GM18526 (cell line): ENCODE data around the gene PRLH.

Experiments used
- POLR2A ChIP-seq: IDR thresholded peaks from 3 replicates; pipeline ENCODE4 v1.6.1; 2011; ENCODE audit not compliant: insufficient read length; ENCODE audit errors: extremely low read depth

The PRLH gene

DNA sequence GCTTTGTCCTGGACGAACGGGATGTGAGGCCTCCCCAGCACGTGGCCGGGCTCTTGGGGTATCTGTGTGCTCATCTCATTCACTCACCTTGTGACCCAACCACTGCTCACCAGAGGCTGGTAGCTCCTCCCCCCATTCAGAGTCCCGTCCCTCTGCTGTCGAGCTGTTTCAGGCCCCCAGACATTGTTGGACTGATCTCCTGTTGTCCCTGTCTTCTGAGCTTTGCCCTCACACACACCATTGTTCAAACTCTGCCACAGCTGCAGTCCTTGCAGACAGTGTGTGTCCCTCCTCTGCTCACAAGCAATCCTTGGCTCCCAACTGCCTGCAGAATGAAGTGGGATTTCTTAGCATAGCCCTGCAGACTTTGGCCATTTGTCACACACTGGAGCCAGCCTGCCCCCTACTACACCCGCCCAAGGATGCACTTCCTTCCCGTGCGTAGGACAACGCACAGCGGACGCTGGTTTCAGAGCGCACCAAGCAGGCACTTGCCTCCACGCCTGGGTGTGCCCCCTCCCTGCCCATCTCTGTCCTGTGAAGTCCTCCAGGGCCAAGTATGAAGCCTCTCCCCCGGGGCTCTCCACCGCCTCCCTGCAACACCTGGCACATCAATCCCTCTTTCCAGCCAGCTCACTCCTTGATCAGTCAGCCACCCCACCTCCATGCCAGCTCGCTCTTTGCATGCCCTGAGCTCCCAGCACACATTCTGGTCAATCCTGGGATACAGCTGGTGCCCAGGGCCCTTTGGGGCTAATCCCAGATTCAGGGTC lies 16.5 kb upstream of the PRLH start:
- TF ChIP-seq POLR2A, result no peak

GRCh38 chr2:237551071-237551574 lies 15.3 kb upstream of the PRLH start:
- no peak for TF ChIP-seq POLR2A

DNA sequence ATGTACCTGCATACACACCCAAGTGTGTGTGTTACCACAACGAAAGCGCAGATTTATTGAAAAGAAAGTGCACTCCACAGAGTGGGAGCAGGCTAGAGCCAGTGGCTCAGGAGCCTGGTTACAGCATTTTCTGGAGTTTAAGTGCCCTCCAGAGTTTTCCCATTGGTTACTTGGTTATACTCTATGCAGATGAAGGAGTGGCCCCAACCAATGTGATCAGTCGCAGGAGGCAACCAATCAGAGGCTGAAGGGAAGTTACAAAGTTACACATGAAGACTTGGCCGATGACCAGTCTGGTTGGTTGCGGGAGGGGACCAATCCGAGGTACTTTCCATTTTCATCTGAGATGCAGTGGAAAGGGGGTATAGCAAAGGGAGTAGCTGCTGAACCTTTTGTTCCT lies 13.5 kb upstream of the PRLH start:
- TF ChIP-seq POLR2A, result no peak

- no peak for TF ChIP-seq POLR2A
These were observed 12.4 kb upstream of the PRLH start for GRCh38 chr2:237553948-237554347.

- no peak for TF ChIP-seq POLR2A
These were observed 10.8 kb upstream of the PRLH start for GRCh38 chr2:237555560-237555959.

- TF ChIP-seq POLR2A, result no peak
These were observed 9.4 kb upstream of the PRLH start for GRCh38 chr2:237556773-237557632.

- TF ChIP-seq POLR2A, result no peak
These were observed 8.8 kb upstream of the PRLH start for GRCh38 chr2:237557633-237558015.

- TF ChIP-seq POLR2A, result no peak
These were observed 7.3 kb upstream of the PRLH start for GRCh38 chr2:237558961-237559641.

- TF ChIP-seq POLR2A, result no peak
These were observed 5.2 kb upstream of the PRLH start for GRCh38 chr2:237561221-237561620.

DNA sequence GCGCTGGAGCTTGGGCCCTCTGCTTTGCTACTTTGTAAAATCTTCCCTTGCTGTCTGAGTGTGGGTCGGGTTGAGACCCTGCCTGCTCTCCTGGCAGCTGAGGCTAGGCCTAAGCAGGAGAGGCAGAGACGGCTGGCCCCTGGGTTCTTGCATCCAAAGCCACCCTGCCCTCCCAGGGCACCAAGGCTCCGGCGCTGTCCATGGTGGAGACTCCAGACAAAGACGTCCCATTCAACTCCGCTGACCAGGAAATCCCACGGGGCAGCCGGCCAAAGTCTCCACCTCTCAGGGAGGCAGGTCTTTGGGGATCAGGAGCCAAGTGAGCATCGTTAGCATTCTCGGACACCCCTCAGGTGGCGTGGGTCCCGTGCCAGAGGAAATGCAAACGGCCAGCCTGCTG lies 2.6 kb upstream of the PRLH start:
- no peak for TF ChIP-seq POLR2A

GRCh38 chr2:237564526-237565131 lies 1.7 kb upstream of the PRLH start:
- no peak for TF ChIP-seq POLR2A

- TF ChIP-seq POLR2A, result no peak
These were observed 400 bp upstream of the PRLH start for GRCh38 chr2:237565974-237566373.

DNA sequence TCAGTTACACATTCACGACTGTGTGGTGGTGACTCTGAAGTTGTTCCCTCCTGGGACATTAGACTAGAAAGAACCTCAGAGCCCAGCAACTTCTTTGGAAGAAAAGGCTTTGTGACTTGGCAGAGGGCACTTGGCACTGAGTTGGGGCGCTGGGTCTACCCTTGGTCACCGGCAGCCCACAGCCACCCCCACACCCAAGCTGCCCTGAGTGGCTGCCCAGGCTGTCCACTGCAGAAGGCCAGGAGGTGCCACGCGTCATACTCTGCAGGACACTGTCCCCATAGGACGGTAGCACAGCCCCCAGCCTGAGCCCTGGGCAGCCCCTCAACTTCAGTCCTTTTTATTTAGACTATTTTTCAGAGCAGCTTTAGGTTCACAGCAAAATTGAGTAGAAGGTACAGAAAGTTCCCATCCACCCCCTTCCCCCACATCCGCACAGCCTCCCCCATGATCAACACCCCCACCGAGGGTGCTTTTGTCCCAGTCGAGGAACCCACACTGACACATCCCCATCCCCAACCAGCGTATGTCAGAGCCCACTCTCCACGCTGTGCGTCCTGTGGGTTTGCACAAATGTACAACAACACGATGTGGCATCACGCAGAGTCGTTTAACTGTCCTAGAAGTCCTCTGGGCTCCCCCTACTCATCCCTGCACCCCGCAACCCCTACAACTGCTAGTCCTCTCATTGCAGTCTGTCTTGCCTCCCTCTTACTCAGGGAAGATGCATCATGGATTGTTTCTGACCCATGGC lies 1.1 kb downstream of the PRLH start:
- no peak for TF ChIP-seq POLR2A

DNA sequence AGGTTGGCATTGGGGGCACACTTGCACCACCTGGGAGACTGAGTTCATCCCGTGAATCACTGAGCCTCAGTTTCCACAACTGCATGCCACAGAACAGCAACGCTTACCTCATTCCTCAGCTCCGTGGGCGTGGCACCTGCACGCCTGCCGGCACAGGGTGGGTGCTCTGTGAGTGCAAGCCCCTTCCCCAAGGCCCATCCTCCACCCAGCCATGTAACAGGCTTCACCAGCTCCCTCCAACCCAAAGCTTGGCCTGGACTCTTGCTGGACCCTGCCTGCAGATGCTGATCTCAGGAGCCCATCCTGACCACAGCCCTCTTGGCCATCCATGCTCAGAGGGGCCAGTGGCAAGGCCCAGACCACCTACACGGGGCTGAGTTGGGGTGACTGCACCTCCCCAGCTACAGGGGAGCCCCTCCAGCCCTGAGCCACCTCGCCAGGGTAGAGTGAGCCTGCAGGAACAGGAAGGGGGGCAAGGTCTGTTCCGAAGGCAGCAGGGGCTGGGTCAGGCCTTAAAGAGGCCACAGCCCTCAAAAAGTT lies 1.8 kb downstream of the PRLH start:
- no peak for TF ChIP-seq POLR2A
